Activated CD8-positive, alpha-beta memory T cell treated with anti-CD3 and anti-CD28 coated beads for 48 hours (primary cell): ENCODE data around the gene OTUB1.
"Not testable (repeated sequence)": the region's sequence is repeated elsewhere in the genome, so short reads cannot be mapped to it uniquely, and the experiment has no call there.

ENCODE experiments used
- DNase-seq, 3 experiments: peaks; one replicate each; pipeline ENCODE4 v3.0.0-alpha.2; 2020; ENCODE audit warnings: low read depth in 2 of 3, low spot score in 2 of 3

The OTUB1 gene

GRCh38 chr11:63986156-63986931, at the start of gene OTUB1:
OTUB1 (plus strand) TSS chr11:63986438; CDS start chr11:63986457, 19 bp downstream.
- peak; percentile 62 to 68 (median 67) for DNase-seq

- no peak for DNase-seq
Measured at GRCh38 chr11:63937713-63938478, 48.3 kb upstream of the OTUB1 start.

GRCh38 chr11:63938479-63939396, 47.5 kb upstream of the OTUB1 start, which contains the start of gene NAA40:
NAA40 (plus strand) TSS chr11:63939002; CDS start chr11:63939097, 95 bp downstream.
- peak; percentile 79 to 91 (median 89) for DNase-seq

- no peak for DNase-seq
Measured at GRCh38 chr11:63939397-63939891, 46.8 kb upstream of the OTUB1 start.

GRCh38 chr11:63940786-63941185, 45.5 kb upstream of the OTUB1 start:
- DNase-seq, result no peak

GRCh38 chr11:63941901-63942300, 44.3 kb upstream of the OTUB1 start:
- no peak for DNase-seq

GRCh38 chr11:63942803-63943202, 43.4 kb upstream of the OTUB1 start:
- DNase-seq, result no peak

- no peak for DNase-seq
Measured at GRCh38 chr11:63944987-63945386, 41.3 kb upstream of the OTUB1 start.

GRCh38 chr11:63945477-63946163, 40.6 kb upstream of the OTUB1 start:
- DNase-seq, result no peak

GRCh38 chr11:63951779-63952536, 34.3 kb upstream of the OTUB1 start:
- no peak for DNase-seq

GRCh38 chr11:63952570-63952969, 33.7 kb upstream of the OTUB1 start:
- DNase-seq, result no peak

GRCh38 chr11:63958008-63958407, 28.2 kb upstream of the OTUB1 start:
- no peak for DNase-seq

- no peak for DNase-seq
Measured at GRCh38 chr11:63961608-63962412, 24.4 kb upstream of the OTUB1 start.

- DNase-seq, result not testable (repeated sequence)
Measured at GRCh38 chr11:63963895-63964294, 22.3 kb upstream of the OTUB1 start.

GRCh38 chr11:63966444-63966843, 19.8 kb upstream of the OTUB1 start:
- no peak for DNase-seq

GRCh38 chr11:63969461-63969860, 16.8 kb upstream of the OTUB1 start:
- no peak for DNase-seq

GRCh38 chr11:63970902-63971301, 15.3 kb upstream of the OTUB1 start:
- DNase-seq, result no peak

- DNase-seq, result not testable (repeated sequence)
Measured at GRCh38 chr11:63973912-63974258, 12.4 kb upstream of the OTUB1 start.
